COLO668 (cell line): ENCODE data around the gene R3HDM2.
"Not testable (repeated sequence)": the region's sequence is repeated elsewhere in the genome, so short reads cannot be mapped to it uniquely, and the experiment has no call there.

Source experiments
- DNase-seq: peaks from one replicate; lab custom pipeline; 2025; ENCODE audit not compliant: unreplicated experiment; lab: John Stamatoyannopoulos, UW

The R3HDM2 gene

GRCh38 chr12:57336299-57336698 lies 94.5 kb downstream of the R3HDM2 start:
- DNase-seq: not testable (repeated sequence)

- DNase-seq: no peak
Observed at GRCh38 chr12:57334219-57334618, 96.6 kb downstream of the R3HDM2 start.

GRCh38 chr12:57332646-57333312 lies 98.1 kb downstream of the R3HDM2 start:
- no peak for DNase-seq

DNA sequence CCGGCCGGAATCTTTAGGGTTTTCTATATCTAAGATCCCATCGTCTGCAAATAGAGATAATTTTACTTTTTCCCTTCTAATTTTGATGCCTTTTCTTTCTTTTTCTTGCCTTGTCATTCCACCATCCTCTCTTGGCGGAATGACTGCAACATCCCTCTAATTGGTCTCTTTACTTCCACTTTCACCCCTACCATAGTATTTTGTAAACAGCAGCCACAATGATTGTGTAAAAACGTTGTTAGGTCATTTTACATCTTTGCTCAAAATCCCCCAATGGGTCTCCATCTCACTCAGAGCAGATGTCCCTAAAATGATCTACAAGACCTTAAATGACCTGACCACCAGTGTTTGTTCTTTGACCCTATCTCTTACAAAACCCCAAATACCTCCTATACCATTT lies 99.9 kb downstream of the R3HDM2 start:
- no peak for DNase-seq

DNA sequence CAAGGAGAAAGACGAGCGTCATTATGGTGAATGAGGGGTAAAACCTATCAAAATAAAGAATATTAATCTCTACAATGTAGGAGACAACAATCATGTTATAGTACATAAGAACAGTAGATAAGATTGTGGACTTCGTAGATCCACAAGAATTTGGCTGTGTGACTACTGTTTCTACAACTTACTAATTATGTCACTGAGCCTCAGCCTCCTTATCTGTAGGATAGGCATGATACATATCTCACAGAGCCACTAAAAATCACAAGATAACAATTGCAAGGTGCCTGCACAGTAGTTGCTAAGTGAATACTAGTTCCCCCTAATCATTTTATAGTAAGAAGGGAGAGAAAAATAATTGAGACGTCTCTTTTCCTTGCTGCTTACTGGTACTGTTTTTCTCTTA lies 101.6 kb downstream of the R3HDM2 start:
- no peak for DNase-seq

DNA sequence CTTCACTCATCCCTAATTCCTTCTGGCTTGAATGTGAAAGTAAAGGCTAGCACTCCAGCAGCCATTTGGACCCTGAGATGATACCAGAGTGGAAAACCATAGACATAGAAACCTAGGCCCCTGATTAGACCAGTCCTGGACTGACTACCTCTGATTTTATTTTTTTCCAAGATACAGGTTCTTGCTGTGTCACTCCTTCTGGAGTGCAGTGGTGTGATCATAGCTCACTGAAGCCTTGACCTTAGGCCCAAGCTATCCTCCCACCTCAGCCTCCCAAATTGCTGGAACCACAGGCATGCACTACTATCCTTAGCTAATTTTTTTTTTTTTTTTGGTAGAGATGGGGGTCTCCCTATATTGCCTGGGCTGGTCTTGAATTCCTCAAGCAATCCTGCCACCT lies 105.4 kb downstream of the R3HDM2 start:
- no peak for DNase-seq

GRCh38 chr12:57323416-57323815 lies 107.4 kb downstream of the R3HDM2 start:
- DNase-seq: no peak

DNA sequence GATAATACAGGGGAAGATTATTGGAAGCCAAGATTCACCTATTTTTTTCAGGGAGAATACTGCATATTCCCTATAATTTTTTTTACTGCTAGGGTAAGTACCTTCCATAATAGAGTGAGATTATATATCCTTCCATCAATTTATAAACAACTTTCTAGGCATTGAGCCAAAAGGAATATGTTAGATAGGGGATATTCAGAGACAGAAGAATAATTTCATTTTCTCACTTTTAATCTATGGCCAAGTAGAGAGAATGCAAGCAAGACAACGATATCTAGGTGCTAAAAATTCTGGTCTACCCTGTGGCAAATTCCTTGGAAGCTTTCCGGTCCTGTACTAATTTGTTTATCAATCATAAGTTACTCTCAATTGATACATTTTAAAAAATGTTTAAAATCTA lies 110.2 kb downstream of the R3HDM2 start:
- DNase-seq: no peak

GRCh38 chr12:57319678-57320469 lies 111.0 kb downstream of the R3HDM2 start:
- no peak for DNase-seq

DNA sequence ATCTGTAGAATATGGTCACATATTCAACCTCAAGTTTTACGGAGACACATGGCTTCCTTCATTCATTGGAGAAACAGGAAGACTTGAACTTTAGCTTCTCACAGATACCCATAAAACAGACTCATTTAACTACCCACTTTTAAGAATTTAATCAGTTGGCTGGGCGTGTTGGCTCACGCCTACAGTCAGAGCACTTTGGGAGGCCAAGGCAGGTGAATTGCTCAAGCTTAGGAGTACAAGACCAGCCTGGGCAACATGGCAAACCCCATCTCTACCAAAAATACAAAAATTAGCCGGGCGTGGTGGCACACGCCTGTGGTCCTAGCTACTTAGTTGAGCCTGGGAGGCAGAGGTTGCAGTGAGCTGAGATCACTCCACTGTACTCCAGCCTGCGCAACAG lies 115.2 kb downstream of the R3HDM2 start:
- DNase-seq: no peak

DNA sequence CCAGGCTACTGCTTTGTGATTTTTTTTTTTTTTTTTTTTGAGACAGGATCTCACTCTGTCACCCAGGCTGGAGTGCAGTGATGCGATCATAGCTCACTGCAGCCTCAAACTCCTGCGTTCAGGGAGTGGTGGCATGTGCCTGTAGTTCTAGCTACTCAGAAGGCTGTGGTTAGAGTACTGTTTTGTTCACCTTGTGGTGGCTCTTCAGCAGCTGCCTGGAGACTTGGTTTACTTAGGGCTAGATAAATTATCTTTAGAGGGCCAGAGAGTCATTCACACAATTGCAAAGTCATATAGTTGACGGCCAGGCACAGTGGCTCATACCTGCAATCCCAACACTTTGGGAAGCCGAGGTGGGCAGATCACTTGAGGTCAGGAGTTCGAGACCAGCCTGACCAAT lies 118.6 kb downstream of the R3HDM2 start:
- not testable (repeated sequence) for DNase-seq

DNA sequence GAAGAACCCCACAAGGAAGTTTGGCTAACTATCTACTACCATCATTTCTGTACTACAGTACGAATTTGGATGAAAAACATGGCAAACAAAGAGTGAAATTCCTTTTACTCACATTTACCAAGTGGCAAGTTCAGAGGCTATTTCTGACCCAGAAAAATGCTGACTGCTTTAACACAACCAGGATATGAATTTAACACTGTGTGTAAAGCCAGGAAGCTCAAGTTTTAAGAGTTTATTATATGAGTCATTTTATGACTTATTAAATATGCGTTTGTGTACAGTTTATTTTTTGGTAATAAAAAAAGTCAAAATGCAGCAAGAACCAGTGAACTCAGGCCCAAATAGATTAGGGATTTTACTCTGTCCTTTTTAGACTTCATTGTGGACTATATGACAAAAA lies 121.4 kb downstream of the R3HDM2 start:
- no peak for DNase-seq

- no peak for DNase-seq
Observed at GRCh38 chr12:57300961-57301584, 129.8 kb downstream of the R3HDM2 start.

DNA sequence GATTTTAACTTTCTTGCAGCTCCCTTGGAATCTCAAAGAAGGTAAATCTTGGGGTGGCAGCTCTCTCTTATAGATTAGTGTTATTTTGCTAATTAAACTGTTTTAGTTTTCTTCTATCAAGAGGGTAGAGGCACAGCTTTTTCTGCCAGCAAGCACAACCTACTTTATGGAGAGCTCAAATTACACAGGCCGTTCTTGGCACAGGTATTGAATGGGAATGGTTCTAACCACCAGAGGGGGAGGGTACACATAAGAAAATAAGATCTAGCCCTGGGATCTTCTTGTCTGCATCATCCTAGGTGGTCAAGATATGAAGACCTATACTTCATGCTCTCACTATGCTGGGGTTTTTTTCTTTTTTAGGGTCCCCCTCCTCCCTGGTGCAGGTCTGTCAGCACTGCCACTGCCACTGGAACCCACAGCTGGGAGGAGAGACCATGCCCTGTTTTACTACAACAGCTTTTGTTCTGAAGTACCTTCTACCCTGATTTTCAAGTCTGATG lies 131.3 kb downstream of the R3HDM2 start:
- DNase-seq: no peak

GRCh38 chr12:57296291-57296690 lies 134.6 kb downstream of the R3HDM2 start:
- no peak for DNase-seq

DNA sequence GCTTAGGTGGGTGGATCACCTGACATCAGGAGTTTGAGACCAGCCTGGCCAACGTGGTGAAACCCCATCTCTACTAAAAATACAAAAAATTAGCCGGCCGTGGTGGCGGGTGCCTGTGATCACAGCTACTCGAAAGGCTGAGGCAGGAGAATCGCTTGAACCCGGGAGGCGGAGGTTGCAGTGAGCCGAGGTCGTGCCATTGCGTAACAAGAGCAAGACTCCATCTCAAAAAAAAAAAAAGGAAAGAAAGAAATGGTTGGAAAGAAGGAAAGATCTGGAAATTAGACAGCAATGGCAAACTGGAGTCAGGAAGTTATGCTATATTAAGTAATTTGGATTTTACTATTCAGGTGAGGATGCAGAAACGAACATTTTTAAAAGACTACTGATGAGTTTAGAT lies 148.8 kb downstream of the R3HDM2 start:
- not testable (repeated sequence) for DNase-seq

GRCh38 chr12:57280211-57281062 lies 150.4 kb downstream of the R3HDM2 start:
- peak; percentile 24 for DNase-seq

- DNase-seq: no peak
Observed at GRCh38 chr12:57278465-57279381, 152.1 kb downstream of the R3HDM2 start.

DNA sequence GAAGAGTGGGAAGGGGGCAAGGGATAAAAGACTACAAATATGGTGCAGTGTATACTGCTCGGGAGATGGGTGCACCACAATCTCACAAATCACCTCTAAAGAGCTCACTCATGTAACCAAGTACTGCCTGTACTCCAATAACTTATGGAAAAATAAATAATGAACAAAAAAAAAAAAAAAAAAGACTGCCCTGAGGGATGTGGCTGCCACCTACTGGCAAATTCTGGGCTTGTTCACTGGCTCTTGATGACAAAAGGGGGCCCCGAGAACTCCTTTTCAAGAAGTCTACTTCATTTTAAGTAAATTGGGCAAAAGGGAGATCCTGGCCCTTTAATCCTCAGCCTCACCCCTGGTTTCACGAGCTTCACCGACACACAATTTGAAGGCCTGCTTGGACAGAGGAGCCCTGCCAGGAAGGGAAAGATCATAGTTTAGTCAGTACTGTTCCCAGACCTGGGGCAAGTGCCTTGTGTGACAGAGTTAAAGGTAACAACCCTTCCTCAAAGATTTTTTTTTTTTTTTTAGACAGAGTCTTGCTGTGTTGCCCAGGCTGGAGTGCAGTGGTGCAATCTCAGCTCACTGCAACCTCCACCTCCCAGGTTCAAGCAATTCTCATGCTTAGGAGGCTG lies 153.8 kb downstream of the R3HDM2 start:
- DNase-seq: no peak
